ENCODE data around the gene RSU1. TPM values are rescaled to one million over a fixed set of nuclear protein-coding genes. Genes with fewer than 3 reads are reported as not detected.

The RSU1 gene
- 198 and 224 TPM in 2 replicates for total RNA-seq

GRCh38 chr10:16817125-16818019, at the start of gene RSU1:
RSU1 (minus strand) TSS chr10:16817424; CDS start chr10:16817081, 343 bp downstream.

Small RNAs within 50 kb of the gene (small RNA-seq; reads per million reads assigned to genes)
- gene RF02271: not detected

All from hair follicle dermal papilla cell (primary cell).